RPMI8226 (cell line): ENCODE results near the gene WNT3.
"Not testable (repeated sequence)": the region's sequence is repeated elsewhere in the genome, so short reads cannot be mapped to it uniquely, and the experiment has no call there.

Experiments
- DNase-seq: peaks from one replicate; pipeline ENCODE4 v3.0.0-alpha.2; 2015

The WNT3 gene

GRCh38 chr17:46818316-46818928, at the start of gene WNT3:
Gene WNT3 (minus strand): TSS chr17:46818692. CDS start chr17:46818597, 95 bp downstream.
- DNase-seq = peak; percentile 41

- no peak for DNase-seq
These were observed 48.3 kb upstream of the WNT3 start for GRCh38 chr17:46866747-46867146.

GRCh38 chr17:46866325-46866724, 47.8 kb upstream of the WNT3 start:
- DNase-seq = no peak

GRCh38 chr17:46865100-46865499, 46.6 kb upstream of the WNT3 start:
- peak; percentile 21 for DNase-seq

GRCh38 chr17:46863383-46864121, 45.1 kb upstream of the WNT3 start:
- DNase-seq = no peak

- DNase-seq = peak; percentile 44
These were observed 44.5 kb upstream of the WNT3 start for GRCh38 chr17:46862949-46863348.

GRCh38 chr17:46859996-46860395, 41.5 kb upstream of the WNT3 start:
- DNase-seq = no peak

- no peak for DNase-seq
These were observed 39.1 kb upstream of the WNT3 start for GRCh38 chr17:46857600-46857999.

- no peak for DNase-seq
These were observed 36.5 kb upstream of the WNT3 start for GRCh38 chr17:46854948-46855347.

- DNase-seq = no peak
These were observed 36.0 kb upstream of the WNT3 start for GRCh38 chr17:46854515-46854914.

GRCh38 chr17:46853896-46854444, 35.5 kb upstream of the WNT3 start:
- no peak for DNase-seq

GRCh38 chr17:46851029-46851741, 32.7 kb upstream of the WNT3 start, which contains the start of gene WNT9B:
Gene WNT9B (plus strand): TSS chr17:46851583. CDS start chr17:46851639, 56 bp downstream.
- DNase-seq = no peak

GRCh38 chr17:46850688-46851028, 32.2 kb upstream of the WNT3 start:
- no peak for DNase-seq

- no peak for DNase-seq
These were observed 30.0 kb upstream of the WNT3 start for GRCh38 chr17:46848534-46848933.

GRCh38 chr17:46847204-46848191, 29.0 kb upstream of the WNT3 start:
- no peak for DNase-seq

- DNase-seq = no peak
These were observed 24.3 kb upstream of the WNT3 start for GRCh38 chr17:46842835-46843234.

- peak; percentile 27 for DNase-seq
These were observed 23.3 kb upstream of the WNT3 start for GRCh38 chr17:46841561-46842379.

GRCh38 chr17:46840596-46840995, 22.1 kb upstream of the WNT3 start:
- not testable (repeated sequence) for DNase-seq

- DNase-seq = no peak
These were observed 20.7 kb upstream of the WNT3 start for GRCh38 chr17:46839211-46839610.

GRCh38 chr17:46837521-46837920, 19.0 kb upstream of the WNT3 start:
- no peak for DNase-seq

GRCh38 chr17:46836500-46836899, 18.0 kb upstream of the WNT3 start:
- DNase-seq = no peak
